Large intestine (tissue), 3 donors: ENCODE measurements around the gene INPP5E. TPM values are rescaled to one million over a fixed set of nuclear protein-coding genes. Genes with fewer than 3 reads are reported as not detected.

Experiments
- DNase-seq, 2 donors: peaks; one replicate each; pipeline versions ENCODE4 v3.0.0 to v3.0.0-alpha.2; 2013
- H3K27ac ChIP-seq: one replicate; pipeline ENCODE4 v1.5.1; 2013; ENCODE audit warnings: low read length
- H3K27me3 ChIP-seq: 2 replicates; pipeline ENCODE4 v1.6.1; 2013; ENCODE audit warnings: low read length; ENCODE audit not compliant: control insufficient read depth, insufficient read depth
- H3K36me3 ChIP-seq: 2 replicates; pipeline ENCODE4 v1.6.1; 2013; ENCODE audit warnings: low read length; ENCODE audit not compliant: control insufficient read depth, insufficient read depth
- H3K4me1 ChIP-seq: one replicate; pipeline ENCODE4 v1.6.1; 2013; ENCODE audit warnings: low read length; ENCODE audit not compliant: control insufficient read depth, insufficient read depth
- H3K4me3 ChIP-seq: one replicate; pipeline ENCODE4 v1.5.1; 2013; ENCODE audit warnings: low read length
- H3K9me3 ChIP-seq: one replicate; pipeline ENCODE4 v1.6.1; 2013; ENCODE audit warnings: mild to moderate bottlenecking, low read depth, low read length, moderate library complexity; ENCODE audit not compliant: control insufficient read depth
- WGBS: methylation state at CpG from one replicate; pipeline ENCODE4 v1.1.5; 2013; ENCODE audit warnings: low lambda C conversion rate; ENCODE audit not compliant: insufficient coverage; 5-methylcytosine and 5-hydroxymethylcytosine counted together
- polyA plus RNA-seq: library from polyadenylated mRNA; unstranded; fragments of 120-200 nt; gene quantifications from one replicate; pipeline ENCODE4 v1.2.1, GENCODE V29; 2013

Gene INPP5E
- polyA plus RNA-seq, 1 donor = 12.8 TPM

- WGBS = no CpG with 5 or more reads among the region's 26 CpGs
- peaks cover 70% of the 10 kb centered on the region for H3K36me3 ChIP-seq
Measured at GRCh38 chr9:136395345-136396218, 44.1 kb downstream of the INPP5E start.

GRCh38 chr9:136395020-136395340, 44.7 kb downstream of the INPP5E start:
- no peak overlapping the region for H3K27ac ChIP-seq
- H3K9me3 ChIP-seq = peaks cover 4% of the 10 kb centered on the region
- DNase-seq = no peak
- no peaks in the 10 kb centered on the region for H3K27me3 ChIP-seq
- no CpG with 5 or more reads among the region's 13 CpGs for WGBS
- H3K4me3 ChIP-seq = no peak overlapping the region
- H3K36me3 ChIP-seq = peaks cover 72% of the 10 kb centered on the region
- peaks cover 12% of the 10 kb centered on the region for H3K4me1 ChIP-seq

More at GRCh38 chr9:136395345-136396218, 44.1 kb downstream of the INPP5E start:
- H3K4me1 ChIP-seq = peaks cover 16% of the 10 kb centered on the region
- no peak overlapping the region for H3K4me3 ChIP-seq
- peaks cover 4% of the 10 kb centered on the region for H3K9me3 ChIP-seq
- no peaks in the 10 kb centered on the region for H3K27me3 ChIP-seq
- DNase-seq = no peak
- H3K27ac ChIP-seq = no peak overlapping the region

GRCh38 chr9:136394312-136395019, 45.2 kb downstream of the INPP5E start:
- Histone ChIP-seq H3K9me3 (peaks cover 3% of the 10 kb centered on the region), H3K4me1 (peaks cover 12% of the 10 kb centered on the region), H3K27ac (no peak overlapping the region), H3K36me3 (peaks cover 77% of the 10 kb centered on the region), H3K4me3 (no peak overlapping the region), H3K27me3 (no peaks in the 10 kb centered on the region)
- DNase-seq = no peak
- WGBS = no CpG with 5 or more reads among the region's 21 CpGs

GRCh38 chr9:136393531-136393930, 46.1 kb downstream of the INPP5E start:
- no peaks in the 10 kb centered on the region for H3K27me3 ChIP-seq
- H3K9me3 ChIP-seq = no peaks in the 10 kb centered on the region
- H3K4me1 ChIP-seq = peaks cover 3% of the 10 kb centered on the region
- H3K27ac ChIP-seq = no peak overlapping the region
- DNase-seq = no peak
- H3K4me3 ChIP-seq = no peak overlapping the region
- no CpG with 5 or more reads among the region's 17 CpGs for WGBS
- peaks cover 86% of the 10 kb centered on the region for H3K36me3 ChIP-seq

GRCh38 chr9:136392538-136393449, 46.9 kb downstream of the INPP5E start:
- whole genome bisulfite sequencing = no CpG with 5 or more reads among the region's 21 CpGs
- Histone ChIP-seq H3K27me3 (no peaks in the 10 kb centered on the region), H3K27ac (no peak overlapping the region), H3K4me1 (no peaks in the 10 kb centered on the region), H3K4me3 (no peak overlapping the region), H3K9me3 (no peaks in the 10 kb centered on the region), H3K36me3 (peaks cover 85% of the 10 kb centered on the region)
- peak in 1 of 2 donors; percentile 28 for DNase-seq

GRCh38 chr9:136391737-136392537, 47.7 kb downstream of the INPP5E start:
- H3K27me3 ChIP-seq = no peaks in the 10 kb centered on the region
- H3K9me3 ChIP-seq = no peaks in the 10 kb centered on the region
- peaks cover 87% of the 10 kb centered on the region for H3K36me3 ChIP-seq
- no peaks in the 10 kb centered on the region for H3K4me1 ChIP-seq
- no CpG with 5 or more reads among the region's 28 CpGs for WGBS
- H3K27ac ChIP-seq = no peak overlapping the region
- H3K4me3 ChIP-seq = no peak overlapping the region
- DNase-seq = no peak

- no peak overlapping the region for H3K27ac ChIP-seq
- no CpG with 5 or more reads among the region's 14 CpGs for WGBS
- no peaks in the 10 kb centered on the region for H3K9me3 ChIP-seq
- no peaks in the 10 kb centered on the region for H3K4me1 ChIP-seq
- no peak for DNase-seq
- H3K4me3 ChIP-seq = no peak overlapping the region
- H3K27me3 ChIP-seq = no peaks in the 10 kb centered on the region
- H3K36me3 ChIP-seq = peaks cover 75% of the 10 kb centered on the region
Measured at GRCh38 chr9:136389396-136389795, 50.2 kb downstream of the INPP5E start.

- H3K36me3 ChIP-seq = peaks cover 76% of the 10 kb centered on the region
- no peaks in the 10 kb centered on the region for H3K4me1 ChIP-seq
- no peak for DNase-seq
- H3K4me3 ChIP-seq = no peak overlapping the region
- no CpG with 5 or more reads among the region's 19 CpGs for WGBS
- H3K9me3 ChIP-seq = no peaks in the 10 kb centered on the region
- H3K27me3 ChIP-seq = no peaks in the 10 kb centered on the region
- no peak overlapping the region for H3K27ac ChIP-seq
Measured at GRCh38 chr9:136387217-136387616, 52.4 kb downstream of the INPP5E start.

GRCh38 chr9:136386018-136386417, 53.6 kb downstream of the INPP5E start:
- no peak overlapping the region for H3K27ac ChIP-seq
- DNase-seq = no peak
- no peaks in the 10 kb centered on the region for H3K27me3 ChIP-seq
- H3K36me3 ChIP-seq = peaks cover 78% of the 10 kb centered on the region
- no peak overlapping the region for H3K4me3 ChIP-seq
- H3K4me1 ChIP-seq = no peaks in the 10 kb centered on the region
- no CpG with 5 or more reads among the region's 13 CpGs for WGBS
- no peaks in the 10 kb centered on the region for H3K9me3 ChIP-seq
